Prostate gland (tissue), 2 donors: ENCODE measurements around the gene RRP1.

Experiments used
- POLR2A ChIP-seq: fragments of 450-650 bp; IDR thresholded peaks from one replicate; pipeline ENCODE4 v1.6.1; 2016; ENCODE audit warnings: antibody characterized with exemption, mild to moderate bottlenecking
- POLR2AphosphoS5 ChIP-seq: sonication (generic); formaldehyde crosslinking; IDR thresholded peaks from one replicate; pipeline ENCODE4 v1.6.1; 2017; ENCODE audit warnings: antibody characterized with exemption
- TF ChIP-seq, protein P1 (sequence below), 4 experiments: fragments of 200-600 bp in 2 of 4; fragments of 450-650 bp in 2 of 4; sonication (generic) in 2 of 4; IDR thresholded peaks; 1 replicate in 3 of 4; 2 replicates in 1 of 4; pipeline ENCODE4 v1.5.1; 2016 to 2019; ENCODE audit warnings: antibody characterized with exemption in 4 of 4, mild to moderate bottlenecking in 2 of 4, moderate library complexity in 2 of 4

DNA sequence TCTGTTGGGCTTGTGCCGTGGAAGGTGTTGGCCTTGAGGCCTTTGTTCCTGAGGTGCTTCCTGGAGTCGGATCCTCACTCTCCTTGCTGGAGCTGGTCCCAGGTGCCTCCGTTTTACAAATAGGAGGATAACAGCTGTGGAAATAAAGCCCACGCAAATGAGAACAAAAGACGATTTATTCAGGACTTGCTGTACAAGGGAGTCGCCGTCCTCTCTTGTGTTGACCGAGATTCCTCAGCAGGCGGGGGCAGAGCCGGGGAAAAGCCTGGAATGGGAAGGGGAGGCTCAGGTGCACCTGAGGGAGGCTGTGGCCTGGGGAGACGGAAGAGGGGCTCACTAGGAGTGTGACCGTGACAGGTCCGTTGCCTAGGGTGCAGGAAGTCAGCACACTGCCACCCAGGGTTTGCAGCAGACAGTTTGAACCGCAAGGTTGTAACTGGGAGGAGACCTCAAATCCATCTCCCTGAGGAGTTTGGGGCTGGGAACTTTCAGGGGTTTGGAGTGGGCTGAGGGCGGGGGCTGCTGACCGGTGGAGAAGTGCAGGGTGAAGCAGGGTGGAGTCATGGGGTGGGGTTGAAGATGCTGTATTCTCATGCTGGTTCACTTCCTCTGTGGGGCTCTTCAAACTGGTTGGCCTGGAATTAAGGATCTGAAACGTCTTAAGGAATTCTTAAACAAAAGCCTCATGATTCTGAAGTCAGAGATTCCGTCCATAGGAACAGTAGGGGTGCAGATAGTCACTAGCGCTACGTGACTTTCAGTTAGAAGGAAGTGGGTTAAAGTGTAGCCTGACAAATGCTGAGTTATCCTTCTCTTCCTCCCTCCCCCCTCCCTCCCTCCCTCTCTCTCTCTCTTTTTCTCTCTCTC, 10.7 kb upstream of the RRP1 start:
- TF ChIP-seq, protein P1, sequence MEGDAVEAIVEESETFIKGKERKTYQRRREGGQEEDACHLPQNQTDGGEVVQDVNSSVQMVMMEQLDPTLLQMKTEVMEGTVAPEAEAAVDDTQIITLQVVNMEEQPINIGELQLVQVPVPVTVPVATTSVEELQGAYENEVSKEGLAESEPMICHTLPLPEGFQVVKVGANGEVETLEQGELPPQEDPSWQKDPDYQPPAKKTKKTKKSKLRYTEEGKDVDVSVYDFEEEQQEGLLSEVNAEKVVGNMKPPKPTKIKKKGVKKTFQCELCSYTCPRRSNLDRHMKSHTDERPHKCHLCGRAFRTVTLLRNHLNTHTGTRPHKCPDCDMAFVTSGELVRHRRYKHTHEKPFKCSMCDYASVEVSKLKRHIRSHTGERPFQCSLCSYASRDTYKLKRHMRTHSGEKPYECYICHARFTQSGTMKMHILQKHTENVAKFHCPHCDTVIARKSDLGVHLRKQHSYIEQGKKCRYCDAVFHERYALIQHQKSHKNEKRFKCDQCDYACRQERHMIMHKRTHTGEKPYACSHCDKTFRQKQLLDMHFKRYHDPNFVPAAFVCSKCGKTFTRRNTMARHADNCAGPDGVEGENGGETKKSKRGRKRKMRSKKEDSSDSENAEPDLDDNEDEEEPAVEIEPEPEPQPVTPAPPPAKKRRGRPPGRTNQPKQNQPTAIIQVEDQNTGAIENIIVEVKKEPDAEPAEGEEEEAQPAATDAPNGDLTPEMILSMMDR (IDR thresholded peaks at IDR 0.05), result no peak
- no peak for TF ChIP-seq POLR2AphosphoS5
- no peak for TF ChIP-seq POLR2A
